HG03039 (cell line): ENCODE results near the gene TMEM119.

Experiments
- ATAC-seq: cut with Tn5 transposase; IDR thresholded peaks from one replicate; pipeline ENCODE4 v1.9.1; 2021; ENCODE audit warnings: mild to moderate bottlenecking, moderate library complexity; ENCODE audit not compliant: unreplicated experiment

The TMEM119 gene

DNA sequence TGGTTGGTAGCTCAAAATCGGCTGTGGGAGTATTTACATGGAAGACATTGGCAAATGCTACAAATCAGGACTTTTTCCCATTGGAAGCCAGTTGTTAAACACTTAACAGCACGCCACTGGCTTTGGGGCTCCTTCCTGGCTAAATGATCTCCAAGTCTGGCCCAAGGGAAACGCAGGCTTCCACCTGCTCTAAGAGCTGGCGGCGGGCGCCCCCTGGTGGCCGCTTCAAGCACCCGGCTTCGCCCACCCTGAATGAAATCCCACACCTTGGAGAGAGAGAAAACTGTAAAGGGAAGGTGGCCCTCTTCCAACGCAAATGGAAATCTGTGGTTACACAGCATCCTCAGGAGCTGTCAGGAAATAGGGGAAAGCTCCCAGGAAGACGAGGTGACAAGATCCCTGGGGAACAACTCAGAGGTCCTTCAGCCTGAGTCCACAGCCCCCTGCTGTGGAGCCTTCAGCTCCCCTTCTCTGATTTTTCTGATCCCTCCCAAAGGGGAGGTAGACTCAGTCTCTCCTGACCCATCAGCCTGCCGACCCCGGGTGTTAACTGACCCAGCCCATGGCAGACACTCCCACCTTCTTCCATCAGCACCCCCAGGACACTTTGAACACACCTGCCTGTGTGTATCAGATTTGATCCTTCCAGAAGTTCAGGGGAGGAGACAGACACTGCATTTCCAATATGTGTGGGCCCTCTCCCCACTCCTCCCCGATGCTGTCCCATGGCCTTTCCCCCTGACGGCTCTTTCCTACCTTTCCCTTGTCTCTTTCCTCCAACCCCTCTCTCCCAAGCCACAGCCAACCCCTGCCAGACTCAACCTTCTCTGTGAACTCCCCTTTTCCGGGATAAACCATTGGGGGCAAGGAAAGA is 20.4 kb upstream of the TMEM119 start:
- no peak for ATAC-seq

GRCh38 chr12:108616941-108617858 is 19.3 kb upstream of the TMEM119 start:
- ATAC-seq: peak; percentile 66

GRCh38 chr12:108616359-108616758 is 18.5 kb upstream of the TMEM119 start:
- no peak for ATAC-seq

- no peak for ATAC-seq
Observed at GRCh38 chr12:108615918-108616317, 18.0 kb upstream of the TMEM119 start.

DNA sequence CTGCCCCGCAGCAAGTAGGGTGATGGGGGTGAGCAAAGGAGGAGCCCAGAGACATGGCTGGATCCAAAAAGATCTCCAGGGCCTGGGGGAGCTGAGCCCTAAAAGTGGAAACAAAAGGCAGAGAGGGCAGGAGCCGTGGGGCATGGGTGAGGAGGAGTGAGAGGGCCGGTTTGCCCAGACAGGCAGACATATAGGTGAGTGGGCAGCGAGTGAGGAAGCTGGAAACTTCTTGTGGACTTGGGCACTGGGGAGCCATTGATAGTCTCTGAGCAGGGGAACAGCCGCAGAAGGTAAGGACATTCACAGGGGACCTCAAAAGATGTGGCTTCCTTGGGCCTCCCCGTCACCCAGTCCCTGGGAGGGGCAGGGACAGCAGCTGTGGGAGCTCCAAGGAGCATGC is 16.8 kb upstream of the TMEM119 start:
- no peak for ATAC-seq

GRCh38 chr12:108614041-108614440 is 16.2 kb upstream of the TMEM119 start:
- ATAC-seq: no peak

DNA sequence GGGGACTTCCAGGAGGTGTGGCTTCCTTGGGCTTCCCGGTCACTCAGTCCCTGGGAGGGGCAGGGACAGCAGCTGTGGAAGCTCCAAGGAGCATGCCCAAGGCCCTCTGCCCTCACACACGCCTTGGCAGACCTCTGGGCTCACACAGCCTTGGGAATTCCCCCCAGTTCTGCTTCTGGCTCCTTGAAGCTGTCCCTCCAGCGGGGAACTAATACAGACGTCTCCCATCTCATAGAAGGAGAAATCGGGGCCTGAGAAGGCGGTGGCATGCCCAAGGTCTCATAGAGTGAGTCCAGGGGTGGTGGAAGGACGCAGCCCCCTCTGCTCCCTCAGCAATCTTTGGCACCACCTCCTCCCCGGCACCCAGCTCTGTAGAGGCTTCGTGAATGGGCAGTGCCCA is 15.7 kb upstream of the TMEM119 start:
- ATAC-seq: no peak

- ATAC-seq: no peak
Observed at GRCh38 chr12:108612788-108613282, 15.0 kb upstream of the TMEM119 start.

DNA sequence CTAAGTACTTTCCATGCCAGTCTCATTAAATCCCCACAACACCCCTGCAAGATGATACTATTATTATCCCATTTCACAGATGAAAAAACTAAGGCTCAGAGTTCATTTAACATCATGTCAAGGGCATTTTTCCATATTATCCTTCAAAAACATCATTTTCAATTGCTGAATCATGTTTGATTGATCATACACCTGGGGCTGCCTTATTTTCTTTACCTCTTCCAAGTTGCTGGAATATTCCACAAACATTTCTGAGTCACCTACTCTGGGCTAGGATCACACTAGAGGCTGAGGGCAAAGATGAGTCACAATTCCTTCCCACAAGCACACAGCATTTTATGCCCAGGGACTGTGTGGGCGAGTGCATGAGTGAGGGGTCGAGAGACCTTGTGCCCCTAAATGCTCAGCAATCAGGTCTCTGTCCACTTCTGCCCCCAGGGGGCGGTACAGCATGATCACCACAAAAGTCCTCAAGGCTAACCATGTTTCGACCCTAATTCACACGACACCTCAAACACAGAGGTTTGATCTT is 14.1 kb upstream of the TMEM119 start:
- ATAC-seq: no peak

- no peak for ATAC-seq
Observed at GRCh38 chr12:108610856-108611605, 13.1 kb upstream of the TMEM119 start.

- no peak for ATAC-seq
Observed at GRCh38 chr12:108610336-108610815, 12.5 kb upstream of the TMEM119 start.

DNA sequence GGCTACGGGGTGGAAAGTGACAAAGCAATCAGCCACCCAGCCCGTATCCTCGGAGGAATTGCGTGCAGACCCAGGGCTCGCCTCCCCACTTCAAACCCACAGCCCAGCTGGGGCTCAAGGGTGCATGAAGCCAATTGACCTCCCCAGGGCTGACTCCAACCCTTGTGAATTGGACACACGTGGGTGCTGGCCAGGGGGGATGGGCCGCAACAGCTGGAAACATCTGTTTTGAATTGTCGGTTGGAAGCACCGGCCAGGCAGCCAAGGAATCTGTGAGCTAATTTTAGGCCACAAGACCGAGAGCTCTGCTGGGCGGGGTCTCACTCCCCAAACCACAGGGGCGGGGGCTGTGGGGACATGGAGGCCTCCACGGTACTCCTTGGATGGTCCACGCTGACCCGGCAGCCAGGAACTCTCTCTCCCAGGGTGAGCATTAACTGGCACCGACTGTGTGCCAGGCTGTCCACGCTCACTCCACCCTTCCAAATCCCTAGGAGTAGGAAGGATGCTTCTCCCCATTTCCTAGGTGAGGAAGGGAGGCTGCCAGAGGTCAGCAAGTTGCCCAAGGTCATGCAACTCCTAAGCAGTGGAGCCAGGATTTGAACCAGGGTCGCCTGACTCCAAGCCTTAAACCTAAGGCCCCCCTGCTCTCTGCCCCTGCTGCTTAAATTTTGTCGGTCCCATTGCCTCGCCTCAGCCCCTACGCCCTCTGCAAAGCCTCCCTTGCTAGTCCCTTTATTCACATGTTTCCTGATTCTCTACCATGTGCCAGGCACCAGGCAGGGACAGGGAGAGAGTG is 11.9 kb upstream of the TMEM119 start:
- ATAC-seq: no peak

GRCh38 chr12:108608616-108609015 is 10.7 kb upstream of the TMEM119 start:
- ATAC-seq: no peak

DNA sequence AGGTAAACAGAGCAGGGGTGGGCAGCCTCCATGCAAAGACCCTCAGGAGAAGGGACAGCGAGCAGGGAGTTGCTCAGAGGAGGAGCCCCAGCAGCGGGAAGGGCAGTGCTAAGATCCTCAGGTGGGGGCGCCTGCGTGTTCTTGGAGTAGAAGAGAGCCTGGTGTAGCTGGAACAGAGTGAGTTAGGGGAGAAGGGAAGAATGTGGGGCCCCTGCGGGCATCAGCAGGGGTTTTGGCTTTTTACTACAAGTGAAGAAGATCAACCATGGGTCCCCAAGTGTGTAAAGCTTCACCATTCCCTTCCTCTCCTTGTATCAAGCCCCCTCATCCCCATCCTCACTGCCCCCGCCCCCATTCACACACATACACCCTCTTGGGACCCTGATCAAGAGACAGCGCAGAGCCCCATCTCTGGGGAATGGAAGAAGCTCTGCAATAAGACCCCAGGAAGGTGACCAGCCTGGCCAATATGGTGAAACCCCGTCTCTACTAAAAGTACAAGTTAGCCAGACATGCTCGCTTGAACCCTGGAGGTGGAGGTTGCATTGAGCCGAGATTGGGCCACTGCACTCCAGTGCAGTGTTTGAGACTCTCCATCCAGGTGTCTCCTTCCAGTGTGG is 10.2 kb upstream of the TMEM119 start:
- no peak for ATAC-seq

DNA sequence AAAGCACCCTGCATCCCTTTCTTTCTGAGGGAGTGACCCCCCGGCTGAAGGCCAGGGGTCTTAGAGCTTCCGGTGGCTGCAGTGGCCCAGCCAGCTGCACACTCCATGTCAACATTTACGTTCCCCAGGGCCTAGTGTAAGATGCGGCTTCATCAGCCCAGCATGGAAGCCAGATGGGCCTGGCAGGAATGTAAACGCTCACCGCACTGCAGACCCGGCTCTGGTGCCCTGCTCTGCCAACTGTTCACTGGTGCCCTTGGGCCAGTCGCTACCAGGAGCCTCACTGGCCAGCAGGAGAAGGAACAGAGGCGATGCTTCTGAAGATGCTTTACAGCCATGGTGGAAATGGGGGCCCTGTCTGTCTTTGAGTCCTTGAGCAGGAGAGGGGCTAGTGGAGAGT is 8.6 kb upstream of the TMEM119 start:
- no peak for ATAC-seq

GRCh38 chr12:108605690-108606406 is 8.0 kb upstream of the TMEM119 start:
- ATAC-seq: no peak

GRCh38 chr12:108605000-108605689 is 7.3 kb upstream of the TMEM119 start:
- no peak for ATAC-seq
